GM12878 (cell line): ENCODE measurements around the gene ABCC2. TPM values are rescaled to one million over a fixed set of nuclear protein-coding genes. Genes with fewer than 3 reads are reported as not detected.
"Not testable (repeated sequence)": the region's sequence is repeated elsewhere in the genome, so short reads cannot be mapped to it uniquely, and the experiment has no call there.

Experiments
- ATAC-seq: fragments of 200-7000 bp; cut with Tn5 transposase; 3 replicates; pipeline ENCODE4 v1.9.1; 2020; ENCODE audit warnings: mild to moderate bottlenecking, moderate library complexity
- BruUV-seq: library from RNA; stranded (reverse); fragments of 400-500 nt; replicated peaks from 2 replicates; lab custom pipeline; 2021; lab: Mats Ljungman, UMichigan
- CTCF ChIA-PET: fragments of 300-600 bp; sonication (Branson Sonifier 250); formaldehyde crosslinking; extraction: SDS; loops from one replicate; lab custom pipeline; 2021; ENCODE audit warnings: inconsistent platforms; lab: Yijun Ruan, JAX
- POLR2A ChIA-PET: fragments of 350-600 bp; formaldehyde crosslinking; extraction: SDS; loops from one replicate; lab custom pipeline; 2021; ENCODE audit warnings: inconsistent platforms; lab: Charles Lee
- RAD21 ChIA-PET: fragments of 300-600 bp; sonication (Branson Sonifier 250); formaldehyde crosslinking; loops from one replicate; lab custom pipeline; 2023; ENCODE audit warnings: antibody characterized with exemption; ENCODE audit not compliant: unreplicated experiment; lab: Charles Lee
- SMC1A ChIA-PET: fragments of 300-600 bp; sonication (Branson Sonifier 250); formaldehyde crosslinking; loops from one replicate; lab custom pipeline; 2023; ENCODE audit not compliant: unreplicated experiment, uncharacterized antibody; lab: Charles Lee
- DNase-seq: peaks from one replicate; pipeline ENCODE4 v3.0.0-alpha.2; 2011; ENCODE audit warnings: low read depth, low spot score
- FAIRE-seq: peaks from 3 replicates; lab custom pipeline; 2011; peaks lifted over from hg19 to GRCh38; lab: Jason Lieb, UNC
- H2AFZ ChIP-seq: 2 replicates; pipeline ENCODE4 v1.6.0; 2011; ENCODE audit warnings: low read depth, low read length, control low read depth; ENCODE audit not compliant: control insufficient read depth
- H3K27ac ChIP-seq: 2 replicates; pipeline ENCODE4 v1.5.1; 2011; ENCODE audit warnings: control low read depth; ENCODE audit not compliant: control insufficient read depth, insufficient read depth
- H3K27me3 ChIP-seq, 2 experiments: replicated peaks in 1 of 2; 2 replicates each; pipeline versions ENCODE4 v1.6.0 to v1.6.1; 2011; ENCODE audit warnings: low read length in 1 of 2; ENCODE audit not compliant: control insufficient read depth in 2 of 2, insufficient read depth in 2 of 2
- H3K36me3 ChIP-seq, 2 experiments: 2 replicates each; pipeline ENCODE4 v1.5.1; 2011; ENCODE audit warnings: low read length in 1 of 2; ENCODE audit not compliant: control insufficient read depth in 2 of 2, insufficient read depth in 2 of 2
- H3K4me1 ChIP-seq: 2 replicates; pipeline ENCODE4 v1.6.1; 2011; ENCODE audit warnings: mild to moderate bottlenecking, low read length, moderate library complexity, mixed read lengths; ENCODE audit not compliant: control insufficient read depth, insufficient read depth
- H3K4me2 ChIP-seq: 2 replicates; pipeline ENCODE4 v1.6.0; 2011; ENCODE audit warnings: control low read depth; ENCODE audit not compliant: control insufficient read depth, insufficient read depth
- H3K4me3 ChIP-seq: fragments of 200-600 bp; sonication (generic); 2 replicates; pipeline ENCODE4 v1.5.1; 2016
- H3K79me2 ChIP-seq: 2 replicates; pipeline ENCODE4 v1.6.0; 2011; ENCODE audit warnings: low read length; ENCODE audit not compliant: control insufficient read depth, insufficient read depth
- H3K9ac ChIP-seq: 2 replicates; pipeline ENCODE4 v1.8.0; 2011; ENCODE audit warnings: low read length, control low read depth, mixed read lengths; ENCODE audit not compliant: control insufficient read depth, insufficient read depth
- H3K9me3 ChIP-seq: replicated peaks from 3 replicates; pipeline ENCODE4 v1.5.1; 2011; ENCODE audit warnings: mild to moderate bottlenecking, low read length; ENCODE audit not compliant: control insufficient read depth, insufficient read depth
- H4K20me1 ChIP-seq: 2 replicates; pipeline ENCODE4 v1.6.0; 2011; ENCODE audit not compliant: control insufficient read depth, insufficient read depth
- ASH2L ChIP-seq: fragments of 300-600, 200-600 bp; sonication (generic); IDR thresholded peaks from 2 replicates; pipeline ENCODE4 v1.6.1; 2017; ENCODE audit warnings: low read depth, mild to moderate bottlenecking, borderline replicate concordance
- KDM1A ChIP-seq: fragments of 200-600 bp; sonication (generic); IDR thresholded peaks from 2 replicates; pipeline ENCODE4 v1.6.1; 2016; ENCODE audit warnings: borderline replicate concordance
- MYB ChIP-seq: fragments of 150-350 bp; IDR thresholded peaks from 2 replicates; pipeline ENCODE4 v1.6.1; 2014; ENCODE audit warnings: mild to moderate bottlenecking, low read depth, low read length, borderline replicate concordance
- NFYB ChIP-seq: IDR thresholded peaks from 2 replicates; pipeline ENCODE4 v1.6.1; 2011; ENCODE audit warnings: low read depth, mild to moderate bottlenecking, low read length, improper control_type of control experiment, moderate library complexity; ENCODE audit not compliant: insufficient read depth
- NR2F1 ChIP-seq: fragments of 450-650 bp; conservative IDR thresholded peaks from 2 replicates; pipeline ENCODE4 v1.6.1; 2017; ENCODE audit warnings: mild to moderate bottlenecking
- POU2F2 ChIP-seq: IDR thresholded peaks from 3 replicates; pipeline ENCODE4 v1.6.1; 2011; ENCODE audit warnings: low read depth, mild to moderate bottlenecking, low read length, borderline replicate concordance
- RAD21 ChIP-seq: IDR thresholded peaks from 2 replicates; pipeline ENCODE4 v1.6.1; 2011; ENCODE audit warnings: mild to moderate bottlenecking, low read depth, low read length, moderate library complexity; ENCODE audit not compliant: insufficient read depth
- RELB ChIP-seq: fragments of 450-650 bp; IDR thresholded peaks from 2 replicates; pipeline ENCODE4 v1.6.1; 2017; ENCODE audit warnings: low read depth, mild to moderate bottlenecking, moderate library complexity
- WGBS: methylation state at CpG from one replicate; pipeline ENCODE4 v1.1.6; 2016; ENCODE audit warnings: low lambda C conversion rate; ENCODE audit not compliant: insufficient replicate concordance, insufficient coverage; ENCODE audit errors: missing lambda C conversion rate; 5-methylcytosine and 5-hydroxymethylcytosine counted together
- in situ Hi-C: fragments of 300-500 bp; cut with MboI; formaldehyde crosslinking; loops from 9 replicates; pipeline ENCODE4 v1.14.3; 2018; ENCODE audit warnings: mixed read lengths
- intact Hi-C: fragments of 100-400 bp; cut with micrococcal nuclease; formaldehyde crosslinking; loops from one replicate; pipeline ENCODE4 v1.14.2; 2022; ENCODE audit not compliant: unreplicated experiment
- polyA plus RNA-seq, 11 experiments: library from polyadenylated mRNA; depleted of rRNA in 4 of 11; unstranded in 6 of 11; stranded (reverse) in 5 of 11; fragments of >200 nt; fragmentation: Nextera tagmentation in 4 of 11; fragmentation: Illumina TruSeq in 1 of 11; extraction: Ambion mirVana in 4 of 11; extraction: Trizol in 1 of 11; gene quantifications; 1 replicate in 1 of 11; 2 replicates in 10 of 11; pipeline versions ENCODE4 v1.2.1 to v1.2.3, GENCODE V29; 2011 to 2016; ENCODE audit warnings: inconsistent platforms in 2 of 11, missing spikeins in 2 of 11, low read depth in 1 of 11
- total RNA-seq, 4 experiments: library from RNA; depleted of rRNA in 3 of 4; stranded (reverse); fragments of >200 nt in 3 of 4; fragmentation: Illumina TruSeq in 1 of 4; extraction: Trizol in 1 of 4; gene quantifications; 2 replicates each; pipeline versions ENCODE4 v1.2.1 to v1.2.3, GENCODE V29; 2013 to 2021

The ABCC2 gene
- total and polyA plus RNA-seq, 10 of the 15 experiments (the other 5 are each of a cell fraction or from before 2014, with no cell fraction given), result 0.02 to 0.95 (median 0.21) TPM

GRCh38 chr10:99743841-99744240 lies 38.6 kb upstream of the ABCC2 start:
- Histone ChIP-seq H3K4me2 (no peak overlapping the region), H4K20me1 (no peaks in the 10 kb centered on the region), H3K27me3 (no peaks in the 10 kb centered on the region), H3K4me3 (no peak overlapping the region), H3K4me1 (no peaks in the 10 kb centered on the region), H3K79me2 (no peaks in the 10 kb centered on the region), H3K9me3 (peaks cover 5% of the 10 kb centered on the region), H3K27ac (no peak overlapping the region), H2AFZ (no peak overlapping the region), H3K36me3 (peaks cover 4 to 38% of the 10 kb centered on the region in 2 experiments), H3K9ac (no peak overlapping the region)
- WGBS, result 30% methylated on average over 3 of the region's 3 CpGs
- TF ChIP-seq RAD21 (no peak; the same call in 1 of the 2 replicates), RELB (no peak), POU2F2 (no peak), MYB (no peak), NFYB (no peak), KDM1A (no peak), ASH2L (no peak), NR2F1 (no peak)
- no TSS peak for BruUV-seq
- ChIA-PET RAD21 (interaction anchor here (1.6 kb wide), 1 partner anchor 11 kb away, joined by 5 read pairs; the partner anchor contains the start of genes COX15 and CUTC), SMC1A (interaction anchor here (0.7 to 2.0 kb wide), 3 partner anchors 9 to 16 kb away, joined by 3 to 11 read pairs (median 3); partner anchors contain the start of genes COX15 and CUTC), CTCF (no interaction called here), POLR2A (no interaction called here)
- FAIRE-seq (no peak), DNase-seq (no peak), ATAC-seq (no peak)
- in situ Hi-C loops, result no loop called here
- intact Hi-C loops, result no loop called here

GRCh38 chr10:99746166-99746565 lies 36.3 kb upstream of the ABCC2 start:
- H3K79me2 ChIP-seq, result not testable (repeated sequence)

More at GRCh38 chr10:99746166-99746565, 36.3 kb upstream of the ABCC2 start:
- H2AFZ ChIP-seq, SMC1A ChIA-PET, H3K9me3 ChIP-seq, intact Hi-C loops, FAIRE-seq, POLR2A ChIA-PET, CTCF ChIA-PET, H3K27me3 ChIP-seq, BruUV-seq, DNase-seq, H3K4me2 ChIP-seq, H3K9ac ChIP-seq, H3K4me1 ChIP-seq, H4K20me1 ChIP-seq, ATAC-seq, in situ Hi-C loops, RAD21 ChIA-PET, H3K27ac ChIP-seq, H3K4me3 ChIP-seq: not testable (repeated sequence)
- H3K36me3 ChIP-seq, result peaks cover 4 to 39% of the 10 kb centered on the region in 2 experiments
- WGBS, result 96% methylated on average over 2 of the region's 2 CpGs
